Heart right ventricle (tissue), 16 donors: ENCODE results near the gene ACP6. TPM values are rescaled to one million over a fixed set of nuclear protein-coding genes. Genes with fewer than 3 reads are reported as not detected.

ENCODE experiments used
- ATAC-seq, 8 donors: fragments of 200-7000 bp; cut with Tn5 transposase; one replicate each; pipeline ENCODE4 v1.9.1; 2020; ENCODE audit warnings: mild to moderate bottlenecking in 8 of 8, moderate library complexity in 8 of 8, moderate number of reproducible peaks in 1 of 8
- DNase-seq, 2 donors: peaks; one replicate each; pipeline ENCODE4 v3.0.0-alpha.2; 2020
- H3K27ac ChIP-seq, 10 donors: fragments of 200-600 bp; sonication (generic) in 2 of 10; one replicate each; pipeline versions ENCODE4 v1.5.0 to v1.8.0; 2020 to 2022; ENCODE audit warnings: mild to moderate bottlenecking in 3 of 10
- H3K27me3 ChIP-seq, 7 donors: fragments of 200-600 bp; one replicate each; pipeline ENCODE4 v1.8.0; 2021 to 2022; ENCODE audit warnings: mild to moderate bottlenecking in 2 of 7
- H3K36me3 ChIP-seq, 9 donors: fragments of 200-600 bp; sonication (generic) in 1 of 9; one replicate each; pipeline versions ENCODE4 v1.5.0 to v1.8.0; 2020 to 2022; ENCODE audit warnings: mild to moderate bottlenecking in 2 of 9
- H3K4me1 ChIP-seq, 9 donors: fragments of 200-600 bp; sonication (generic) in 1 of 9; one replicate each; pipeline versions ENCODE4 v1.5.0 to v1.8.0; 2020 to 2022; ENCODE audit warnings: mild to moderate bottlenecking in 4 of 9
- H3K4me3 ChIP-seq, 10 donors: fragments of 200-600 bp; sonication (generic) in 2 of 10; one replicate each; pipeline versions ENCODE4 v1.5.0 to v1.8.0; 2020 to 2022; ENCODE audit warnings: mild to moderate bottlenecking in 7 of 10, moderate library complexity in 2 of 10
- H3K9me3 ChIP-seq, 11 donors: fragments of 200-600 bp in 10 of 11; sonication (generic) in 2 of 11; one replicate each; pipeline versions ENCODE4 v1.5.0 to v1.8.0; 2013 to 2022; ENCODE audit warnings: mild to moderate bottlenecking in 2 of 11, control low read depth in 1 of 11, moderate library complexity in 1 of 11
- WGBS, 2 donors: extraction: QIAGEN DNeasy Blood & Tissue Kit; methylation state at CpG; one replicate each; pipeline ENCODE4 v1.1.7; 2013; ENCODE audit warnings: inconsistent platforms in 1 of 2; 5-methylcytosine and 5-hydroxymethylcytosine counted together
- intact Hi-C, 10 donors: fragments of 100-400 bp; cut with DNase I; formaldehyde crosslinking; loops; one replicate each; pipeline versions ENCODE4 v1.11.1 to v1.14.2; 2022
- polyA plus RNA-seq, 2 donors: library from polyadenylated mRNA; stranded (reverse); fragments of 200-250 nt; gene quantifications; one replicate each; pipeline ENCODE4 v1.2.3, GENCODE V29; 2013
- total RNA-seq, 10 donors: library from RNA; stranded (reverse); fragmentation: NEBNext Ultra II Directional in 3 of 10; extraction: Animal tissue kit (Norgen Biotek cat#: 25700) in 3 of 10; gene quantifications; one replicate each; pipeline versions ENCODE4 v1.2.1 to v1.2.4, GENCODE V29; 2021 to 2023
- TF ChIP-seq, protein P1 (sequence below), 9 donors: fragments of 200-600 bp; sonication (generic) in 2 of 9; IDR thresholded peaks; one replicate each; pipeline versions ENCODE4 v1.5.0 to v1.8.0; 2021 to 2022; ENCODE audit warnings: antibody characterized with exemption in 9 of 9, mild to moderate bottlenecking in 5 of 9, moderate library complexity in 1 of 9
- donor health status: Arrhythmogenic right ventricular cardiomyopathy.
- donor health status: ischemic (EF 13 %, LVEDD 7.1; RV severe dilation, severe dysfunction).
- donor health status: healthy with polysubstance abuse.
- donor health status: DM: no; HTN: yes; CAD: no.
- donor health status: DM: no; HTN: no; CAD: no.
- donor health status: ischemic (EF 25% LVEDD 6.9; RV normal size, moderate dysfunction).
- donor health status: ischemic (EF 25% LVEDD 5.7; RV mildly dilated, moderate dysfunction).
- donor health status: healthy.
- donor health status: DM: yes; HTN: yes; CAD: no.
- donor health status: Ischemic cardiomyopathy.
- donor health status: ischemic (EF 35%, LVEDD 5.7; RV mildly dilated, moderate dysfunction).
- donor health status: nonischemic (EF 11% LVEDD 7.7; RV severe dilation, severe dysfunction).
- donor health status: DM: yes; HTN: yes; CAD: no.
- donor health status: PGD.
- donor health status: ischemic (EF 29% LVEDD 5.4; RV normal size, mild dysfunction).
- donor health status: nonischemic (EF 23%, LVEDD 6.1; RV moderate dilation, normal function).

Gene ACP6
- total and polyA plus RNA-seq, 12 donors: 5.0 to 24.8 (median 16.1) TPM

GRCh38 chr1:147609358-147609757 is 61.0 kb downstream of the ACP6 start:
- TF ChIP-seq, protein P1, sequence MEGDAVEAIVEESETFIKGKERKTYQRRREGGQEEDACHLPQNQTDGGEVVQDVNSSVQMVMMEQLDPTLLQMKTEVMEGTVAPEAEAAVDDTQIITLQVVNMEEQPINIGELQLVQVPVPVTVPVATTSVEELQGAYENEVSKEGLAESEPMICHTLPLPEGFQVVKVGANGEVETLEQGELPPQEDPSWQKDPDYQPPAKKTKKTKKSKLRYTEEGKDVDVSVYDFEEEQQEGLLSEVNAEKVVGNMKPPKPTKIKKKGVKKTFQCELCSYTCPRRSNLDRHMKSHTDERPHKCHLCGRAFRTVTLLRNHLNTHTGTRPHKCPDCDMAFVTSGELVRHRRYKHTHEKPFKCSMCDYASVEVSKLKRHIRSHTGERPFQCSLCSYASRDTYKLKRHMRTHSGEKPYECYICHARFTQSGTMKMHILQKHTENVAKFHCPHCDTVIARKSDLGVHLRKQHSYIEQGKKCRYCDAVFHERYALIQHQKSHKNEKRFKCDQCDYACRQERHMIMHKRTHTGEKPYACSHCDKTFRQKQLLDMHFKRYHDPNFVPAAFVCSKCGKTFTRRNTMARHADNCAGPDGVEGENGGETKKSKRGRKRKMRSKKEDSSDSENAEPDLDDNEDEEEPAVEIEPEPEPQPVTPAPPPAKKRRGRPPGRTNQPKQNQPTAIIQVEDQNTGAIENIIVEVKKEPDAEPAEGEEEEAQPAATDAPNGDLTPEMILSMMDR (IDR thresholded peaks at IDR 0.05): no peak
- 81% methylated on average over 2 of the region's 2 CpGs for WGBS, 2 donors
- intact Hi-C loops: no loop called here
- Histone ChIP-seq H3K27ac (no peak overlapping the region), H3K36me3 (peaks cover 0 to 88% (median 28%) of the 10 kb centered on the region in 9 donors), H3K4me1 (peaks cover 0 to 45% (median 12%) of the 10 kb centered on the region in 9 donors), H3K27me3 (no peaks in the 10 kb centered on the region), H3K4me3 (no peak overlapping the region), H3K9me3 (no peaks in the 10 kb centered on the region)
- DNase-seq: no peak
- ATAC-seq: no peak

GRCh38 chr1:147608596-147608995 is 61.7 kb downstream of the ACP6 start:
- H3K36me3 ChIP-seq: peaks cover 0 to 80% (median 25%) of the 10 kb centered on the region in 9 donors
- no peak for DNase-seq
- TF ChIP-seq, protein P1 (IDR thresholded peaks at IDR 0.05): no peak
- no peak for ATAC-seq
- no peaks in the 10 kb centered on the region for H3K9me3 ChIP-seq
- H3K4me1 ChIP-seq: peaks cover 0 to 46% (median 11%) of the 10 kb centered on the region in 9 donors
- no peak overlapping the region for H3K4me3 ChIP-seq
- WGBS, 2 donors: 71 to 78% methylated on average over 5 of the region's 5 CpGs
- no peaks in the 10 kb centered on the region for H3K27me3 ChIP-seq
- intact Hi-C loops: no loop called here
- no peak overlapping the region for H3K27ac ChIP-seq

GRCh38 chr1:147605591-147605990 is 64.7 kb downstream of the ACP6 start:
- TF ChIP-seq, protein P1 (IDR thresholded peaks at IDR 0.05): no peak
- ATAC-seq: no peak
- Histone ChIP-seq H3K4me1 (peaks cover 4 to 50% (median 14%) of the 10 kb centered on the region in 9 donors), H3K9me3 (no peaks in the 10 kb centered on the region), H3K27me3 (no peaks in the 10 kb centered on the region), H3K27ac (no peak overlapping the region), H3K36me3 (peaks cover 0 to 50% (median 5%) of the 10 kb centered on the region in 9 donors), H3K4me3 (no peak overlapping the region)
- 79 to 84% methylated on average over 2 of the region's 2 CpGs for WGBS, 2 donors
- no peak for DNase-seq
- intact Hi-C loops: no loop called here

DNA sequence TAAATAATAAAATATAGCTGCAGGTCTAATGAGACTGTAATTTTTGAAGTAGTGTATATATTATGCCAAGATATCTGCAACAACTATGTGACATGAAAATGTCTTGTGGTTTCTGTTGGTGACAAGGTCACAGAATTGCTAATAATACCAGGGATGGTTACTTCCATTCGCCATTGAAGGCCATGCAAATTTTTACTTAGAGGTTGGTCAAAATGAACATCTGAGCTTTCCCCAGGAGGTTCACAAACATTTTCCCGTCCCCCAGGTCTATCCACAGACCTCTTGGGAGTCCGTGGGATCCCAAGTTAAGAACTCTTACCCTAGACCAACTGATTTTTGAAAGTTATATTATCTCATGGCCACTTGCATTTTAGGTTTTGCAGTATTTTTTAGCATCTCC is 66.3 kb downstream of the ACP6 start:
- peaks cover 0 to 3% (median 0%) of the 10 kb centered on the region in 7 donors for H3K27me3 ChIP-seq
- H3K4me1 ChIP-seq: peaks cover 5 to 39% (median 11%) of the 10 kb centered on the region in 9 donors
- H3K9me3 ChIP-seq: no peaks in the 10 kb centered on the region
- WGBS, 2 donors: 86% methylated on average over 3 of the region's 3 CpGs
- intact Hi-C loops: no loop called here
- no peak overlapping the region for H3K4me3 ChIP-seq
- peaks cover 0 to 42% (median 0%) of the 10 kb centered on the region in 9 donors for H3K36me3 ChIP-seq
- ATAC-seq (no peak), DNase-seq (no peak)
- peak overlapping the region in 1 of 10 donors; percentile 15 for H3K27ac ChIP-seq
- TF ChIP-seq, protein P1 (IDR thresholded peaks at IDR 0.05): no peak
